ENCODE results near the gene KAT2B. TPM values are rescaled to one million over a fixed set of nuclear protein-coding genes. Genes with fewer than 3 reads are reported as not detected.
"Not testable (repeated sequence)": the region's sequence is repeated elsewhere in the genome, so short reads cannot be mapped to it uniquely, and the experiment has no call there.

The KAT2B gene
- total RNA-seq, 1 donor from 2014 or later: 3.6 TPM

GRCh38 chr3:20042331-20042730 lies 2.1 kb downstream of the KAT2B start:
- TF ChIP-seq, protein P1, sequence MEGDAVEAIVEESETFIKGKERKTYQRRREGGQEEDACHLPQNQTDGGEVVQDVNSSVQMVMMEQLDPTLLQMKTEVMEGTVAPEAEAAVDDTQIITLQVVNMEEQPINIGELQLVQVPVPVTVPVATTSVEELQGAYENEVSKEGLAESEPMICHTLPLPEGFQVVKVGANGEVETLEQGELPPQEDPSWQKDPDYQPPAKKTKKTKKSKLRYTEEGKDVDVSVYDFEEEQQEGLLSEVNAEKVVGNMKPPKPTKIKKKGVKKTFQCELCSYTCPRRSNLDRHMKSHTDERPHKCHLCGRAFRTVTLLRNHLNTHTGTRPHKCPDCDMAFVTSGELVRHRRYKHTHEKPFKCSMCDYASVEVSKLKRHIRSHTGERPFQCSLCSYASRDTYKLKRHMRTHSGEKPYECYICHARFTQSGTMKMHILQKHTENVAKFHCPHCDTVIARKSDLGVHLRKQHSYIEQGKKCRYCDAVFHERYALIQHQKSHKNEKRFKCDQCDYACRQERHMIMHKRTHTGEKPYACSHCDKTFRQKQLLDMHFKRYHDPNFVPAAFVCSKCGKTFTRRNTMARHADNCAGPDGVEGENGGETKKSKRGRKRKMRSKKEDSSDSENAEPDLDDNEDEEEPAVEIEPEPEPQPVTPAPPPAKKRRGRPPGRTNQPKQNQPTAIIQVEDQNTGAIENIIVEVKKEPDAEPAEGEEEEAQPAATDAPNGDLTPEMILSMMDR (conservative IDR thresholded peaks at IDR 0.05; ENCODE audit: low read depth, low read length): no peak
- no peak overlapping the region for H3K4me3 ChIP-seq (ENCODE audit: low read depth, low read length)
- no peak for DNase-seq (ENCODE audit: low read depth)

DNA sequence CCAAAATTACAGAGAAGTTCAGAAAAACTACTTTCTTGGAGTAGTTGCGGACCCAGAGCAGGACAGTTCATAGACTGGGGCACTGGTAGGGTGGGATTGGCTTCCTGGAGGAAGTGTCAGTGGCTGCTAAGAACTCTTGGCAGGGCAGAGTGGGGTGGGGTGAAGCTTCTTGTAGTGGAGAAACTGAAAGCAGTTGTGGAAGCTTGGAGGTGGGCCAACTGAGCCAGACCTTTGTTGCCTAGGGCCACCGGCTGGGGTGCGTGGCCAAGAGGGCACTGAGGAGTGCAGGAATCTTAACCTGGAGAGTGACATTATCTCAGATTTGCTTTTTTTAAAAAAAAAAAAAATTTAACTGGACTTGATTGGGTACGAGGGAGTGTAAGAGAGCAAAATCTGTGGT lies 3.1 kb downstream of the KAT2B start:
- TF ChIP-seq, protein P1 (conservative IDR thresholded peaks at IDR 0.05; ENCODE audit: low read depth, low read length): no peak
- DNase-seq (ENCODE audit: low read depth): no peak
- no peak overlapping the region for H3K4me3 ChIP-seq (ENCODE audit: low read depth, low read length)

DNA sequence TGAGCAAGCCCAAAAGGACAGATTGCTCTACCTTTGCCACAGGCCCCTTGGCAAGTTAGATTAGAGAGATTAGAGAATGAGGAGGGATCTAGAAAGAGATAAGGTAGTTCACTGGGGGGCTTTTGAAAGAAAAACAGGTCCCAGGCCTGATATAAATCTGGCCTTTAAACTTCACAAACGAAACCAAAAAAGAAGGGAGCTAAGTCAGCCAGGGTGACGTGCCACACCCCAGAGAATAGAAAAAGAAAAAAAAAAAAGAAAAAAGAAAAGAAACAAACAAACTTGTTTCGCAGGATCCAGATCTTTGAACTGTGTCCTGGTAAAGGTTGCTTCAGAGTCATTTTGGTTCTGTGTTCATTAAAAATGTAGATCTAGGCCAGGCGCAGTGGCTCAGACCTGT lies 3.6 kb downstream of the KAT2B start:
- TF ChIP-seq, protein P1 (conservative IDR thresholded peaks at IDR 0.05; ENCODE audit: low read depth, low read length): no peak
- no peak for DNase-seq (ENCODE audit: low read depth)
- H3K4me3 ChIP-seq (ENCODE audit: low read depth, low read length): no peak overlapping the region

DNA sequence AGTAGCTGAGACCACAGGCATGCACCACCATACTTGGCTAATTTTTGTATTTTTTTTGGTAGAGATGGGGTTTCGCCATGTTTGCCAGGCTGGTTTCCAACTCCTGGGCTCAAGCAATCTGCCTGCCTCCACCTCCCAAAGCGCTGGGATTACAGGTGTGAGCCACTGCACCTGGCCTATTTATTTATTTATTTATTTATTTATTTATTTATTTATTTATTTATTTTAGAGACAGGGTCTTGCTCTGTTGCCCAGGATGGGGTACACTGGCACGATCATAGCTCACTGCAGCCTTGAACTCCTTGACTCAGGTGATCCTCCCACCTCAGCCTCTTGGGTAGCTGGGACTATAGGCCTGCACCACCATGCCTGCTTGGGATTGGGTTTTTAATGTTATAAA lies 4.9 kb downstream of the KAT2B start:
- not testable (repeated sequence) for H3K4me3 ChIP-seq (ENCODE audit: low read depth, low read length); DNase-seq (ENCODE audit: low read depth)

DNA sequence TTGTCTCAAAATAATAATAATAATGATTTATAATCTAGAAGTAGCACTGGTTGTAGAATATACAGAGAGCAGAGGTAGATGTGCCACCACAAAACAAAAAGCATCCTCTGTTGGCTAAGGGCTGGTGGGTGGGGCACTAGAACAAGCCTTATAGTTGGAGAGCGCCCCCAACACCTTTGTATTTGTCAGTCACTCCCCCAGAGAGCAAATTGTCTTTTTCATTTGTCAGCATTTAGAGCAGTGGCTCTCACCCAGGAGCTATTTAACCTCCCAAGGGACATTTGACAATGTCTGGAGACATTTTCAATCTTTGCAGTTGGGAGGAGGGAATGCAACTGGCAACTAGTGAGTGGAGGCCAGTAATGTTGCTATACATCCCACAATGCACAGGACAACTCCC lies 6.3 kb downstream of the KAT2B start:
- TF ChIP-seq, protein P1 (conservative IDR thresholded peaks at IDR 0.05; ENCODE audit: low read depth, low read length): no peak
- H3K4me3 ChIP-seq (ENCODE audit: low read depth, low read length): no peak overlapping the region
- DNase-seq (ENCODE audit: low read depth): no peak

DNA sequence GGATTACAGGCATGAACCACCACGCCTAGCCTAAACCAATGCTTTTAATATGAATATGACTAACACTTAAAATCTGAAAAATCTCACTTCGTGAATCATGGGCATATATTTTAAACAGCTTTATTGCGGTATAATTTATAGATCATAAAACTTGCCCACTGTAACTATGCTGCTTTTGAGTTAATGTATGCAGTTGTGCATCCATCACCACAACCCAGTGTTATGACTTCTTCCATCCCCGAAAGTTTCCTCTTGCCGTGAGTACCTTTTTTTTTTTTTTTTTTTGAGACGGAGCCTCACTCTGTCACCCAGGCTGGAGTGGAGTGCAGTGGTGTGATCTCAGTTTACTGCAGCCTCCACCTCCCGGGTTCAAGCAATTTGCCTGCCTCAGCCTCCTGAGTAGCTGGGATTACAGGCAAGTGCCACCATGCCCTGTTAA lies 7.1 kb downstream of the KAT2B start:
- no peak for DNase-seq (ENCODE audit: low read depth)
- TF ChIP-seq, protein P1 (conservative IDR thresholded peaks at IDR 0.05; ENCODE audit: low read depth, low read length): no peak
- no peak overlapping the region for H3K4me3 ChIP-seq (ENCODE audit: low read depth, low read length)

GRCh38 chr3:20047976-20048883 lies 8.0 kb downstream of the KAT2B start:
- no peak for DNase-seq (ENCODE audit: low read depth)
- TF ChIP-seq, protein P1 (conservative IDR thresholded peaks at IDR 0.05; ENCODE audit: low read depth, low read length): no peak
- peak overlapping the region; percentile 9 for H3K4me3 ChIP-seq (ENCODE audit: low read depth, low read length)
